ENCODE data around the gene DCDC2C.

GRCh38 chr2:3759761-3760160, 56.4 kb downstream of the DCDC2C start:
- TF ChIP-seq, protein P1, sequence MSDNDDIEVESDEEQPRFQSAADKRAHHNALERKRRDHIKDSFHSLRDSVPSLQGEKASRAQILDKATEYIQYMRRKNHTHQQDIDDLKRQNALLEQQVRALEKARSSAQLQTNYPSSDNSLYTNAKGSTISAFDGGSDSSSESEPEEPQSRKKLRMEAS (CRISPR knock-in tag; IDR thresholded peaks at IDR 0.05), result no peak
- TF ChIP-seq ZNF121 (CRISPR knock-in tag; conservative IDR thresholded peaks at IDR 0.05), result no peak
- TF ChIP-seq NFE2L1 (tag; IDR thresholded peaks at IDR 0.05; ENCODE audit: borderline replicate concordance, low read depth), result no peak
- TF ChIP-seq, protein P2, sequence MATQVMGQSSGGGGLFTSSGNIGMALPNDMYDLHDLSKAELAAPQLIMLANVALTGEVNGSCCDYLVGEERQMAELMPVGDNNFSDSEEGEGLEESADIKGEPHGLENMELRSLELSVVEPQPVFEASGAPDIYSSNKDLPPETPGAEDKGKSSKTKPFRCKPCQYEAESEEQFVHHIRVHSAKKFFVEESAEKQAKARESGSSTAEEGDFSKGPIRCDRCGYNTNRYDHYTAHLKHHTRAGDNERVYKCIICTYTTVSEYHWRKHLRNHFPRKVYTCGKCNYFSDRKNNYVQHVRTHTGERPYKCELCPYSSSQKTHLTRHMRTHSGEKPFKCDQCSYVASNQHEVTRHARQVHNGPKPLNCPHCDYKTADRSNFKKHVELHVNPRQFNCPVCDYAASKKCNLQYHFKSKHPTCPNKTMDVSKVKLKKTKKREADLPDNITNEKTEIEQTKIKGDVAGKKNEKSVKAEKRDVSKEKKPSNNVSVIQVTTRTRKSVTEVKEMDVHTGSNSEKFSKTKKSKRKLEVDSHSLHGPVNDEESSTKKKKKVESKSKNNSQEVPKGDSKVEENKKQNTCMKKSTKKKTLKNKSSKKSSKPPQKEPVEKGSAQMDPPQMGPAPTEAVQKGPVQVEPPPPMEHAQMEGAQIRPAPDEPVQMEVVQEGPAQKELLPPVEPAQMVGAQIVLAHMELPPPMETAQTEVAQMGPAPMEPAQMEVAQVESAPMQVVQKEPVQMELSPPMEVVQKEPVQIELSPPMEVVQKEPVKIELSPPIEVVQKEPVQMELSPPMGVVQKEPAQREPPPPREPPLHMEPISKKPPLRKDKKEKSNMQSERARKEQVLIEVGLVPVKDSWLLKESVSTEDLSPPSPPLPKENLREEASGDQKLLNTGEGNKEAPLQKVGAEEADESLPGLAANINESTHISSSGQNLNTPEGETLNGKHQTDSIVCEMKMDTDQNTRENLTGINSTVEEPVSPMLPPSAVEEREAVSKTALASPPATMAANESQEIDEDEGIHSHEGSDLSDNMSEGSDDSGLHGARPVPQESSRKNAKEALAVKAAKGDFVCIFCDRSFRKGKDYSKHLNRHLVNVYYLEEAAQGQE (IDR thresholded peaks at IDR 0.05; ENCODE audit: borderline replicate concordance), result no peak
- TF ChIP-seq, protein P2 (CRISPR knock-in tag; IDR thresholded peaks at IDR 0.05; ENCODE audit: low read depth), result no peak
- no peak for TF ChIP-seq HDGF (IDR thresholded peaks at IDR 0.05)
- TF ChIP-seq, protein P3, sequence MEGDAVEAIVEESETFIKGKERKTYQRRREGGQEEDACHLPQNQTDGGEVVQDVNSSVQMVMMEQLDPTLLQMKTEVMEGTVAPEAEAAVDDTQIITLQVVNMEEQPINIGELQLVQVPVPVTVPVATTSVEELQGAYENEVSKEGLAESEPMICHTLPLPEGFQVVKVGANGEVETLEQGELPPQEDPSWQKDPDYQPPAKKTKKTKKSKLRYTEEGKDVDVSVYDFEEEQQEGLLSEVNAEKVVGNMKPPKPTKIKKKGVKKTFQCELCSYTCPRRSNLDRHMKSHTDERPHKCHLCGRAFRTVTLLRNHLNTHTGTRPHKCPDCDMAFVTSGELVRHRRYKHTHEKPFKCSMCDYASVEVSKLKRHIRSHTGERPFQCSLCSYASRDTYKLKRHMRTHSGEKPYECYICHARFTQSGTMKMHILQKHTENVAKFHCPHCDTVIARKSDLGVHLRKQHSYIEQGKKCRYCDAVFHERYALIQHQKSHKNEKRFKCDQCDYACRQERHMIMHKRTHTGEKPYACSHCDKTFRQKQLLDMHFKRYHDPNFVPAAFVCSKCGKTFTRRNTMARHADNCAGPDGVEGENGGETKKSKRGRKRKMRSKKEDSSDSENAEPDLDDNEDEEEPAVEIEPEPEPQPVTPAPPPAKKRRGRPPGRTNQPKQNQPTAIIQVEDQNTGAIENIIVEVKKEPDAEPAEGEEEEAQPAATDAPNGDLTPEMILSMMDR (IDR thresholded peaks at IDR 0.05 in 2 of 3, conservative IDR thresholded peaks at IDR 0.05 in 1 of 3; ENCODE audit: insufficient read depth in 2 of 3, low read depth in 1 of 3, low read length in 3 of 3), result no peak
